ENCODE results near the gene PRG2. TPM values are rescaled to one million over a fixed set of nuclear protein-coding genes. Genes with fewer than 3 reads are reported as not detected.
"Not testable (repeated sequence)": the region's sequence is repeated elsewhere in the genome, so short reads cannot be mapped to it uniquely, and the experiment has no call there.

The PRG2 gene
- total and polyA plus RNA-seq, 4 donors, result 0.15 to 0.84 (median 0.39) TPM; not detected in 1

DNA sequence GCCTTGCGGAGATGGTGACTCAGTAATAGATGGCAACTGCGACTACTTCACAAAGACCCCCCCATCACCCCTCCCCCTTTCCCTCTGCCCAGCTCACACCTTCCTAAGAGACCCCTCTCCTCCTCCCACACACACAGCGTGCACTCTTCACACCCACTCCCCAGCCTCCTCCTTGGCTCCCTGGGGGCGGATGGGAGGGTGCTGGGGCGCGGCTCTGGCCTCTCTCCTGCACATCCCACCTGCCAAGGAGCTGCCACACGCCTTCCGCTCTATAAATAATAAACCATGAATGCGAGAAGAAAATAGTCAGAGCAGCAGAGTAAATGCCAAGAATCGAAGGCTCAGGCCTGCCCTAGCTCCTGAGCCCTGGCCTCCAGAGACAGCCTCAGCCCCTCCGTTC lies 47.7 kb downstream of the PRG2 start:
- H3K9me3 ChIP-seq (ENCODE audit: control insufficient read depth, low read length), result no peaks in the 10 kb centered on the region
- intact Hi-C loops (cut with DNase I), result loop anchor here (5.0 to 10.0 kb wide), 2 partner anchors 185 to 498 kb away; no protein-coding TSS in a partner anchor
- ATAC-seq (ENCODE audit: low FRiP score), result no peak
- H3K27me3 ChIP-seq (ENCODE audit: control insufficient read depth in 1 of 2, insufficient read depth in 2 of 2, low read length in 1 of 2), result no peaks in the 10 kb centered on the region
- peak in 1 of 2 donors; percentile 38 for DNase-seq
- H3K27ac ChIP-seq (ENCODE audit: low read depth in 1 of 2, low read length in 2 of 2), result no peak overlapping the region
- H3K4me3 ChIP-seq (ENCODE audit: low read length in 2 of 2), result no peak overlapping the region
- no peaks in the 10 kb centered on the region for H3K36me3 ChIP-seq (ENCODE audit: control insufficient read depth in 1 of 2, insufficient read depth in 2 of 2, low read length in 1 of 2)
- WGBS, 2 donors, result 63 to 66% methylated on average over 11 of the region's 11 CpGs
- no peaks in the 10 kb centered on the region for H3K4me1 ChIP-seq (ENCODE audit: control insufficient read depth in 1 of 2, insufficient read depth in 2 of 2, low read length in 2 of 2)

GRCh38 chr11:57341250-57341808 lies 49.1 kb downstream of the PRG2 start:
- peak in 1 of 2 donors; percentile 14 for DNase-seq
- no peak for ATAC-seq (ENCODE audit: low FRiP score)
- Histone ChIP-seq H3K4me1 (ENCODE audit: control insufficient read depth in 1 of 2, insufficient read depth in 2 of 2, low read length in 2 of 2) (no peaks in the 10 kb centered on the region), H3K4me3 (ENCODE audit: low read length in 2 of 2) (no peak overlapping the region), H3K9me3 (ENCODE audit: control insufficient read depth, low read length) (no peaks in the 10 kb centered on the region), H3K27me3 (ENCODE audit: control insufficient read depth in 1 of 2, insufficient read depth in 2 of 2, low read length in 1 of 2) (no peaks in the 10 kb centered on the region), H3K27ac (ENCODE audit: low read depth in 1 of 2, low read length in 2 of 2) (no peak overlapping the region), H3K36me3 (ENCODE audit: control insufficient read depth in 1 of 2, insufficient read depth in 2 of 2, low read length in 1 of 2) (no peaks in the 10 kb centered on the region)
- 79 to 80% methylated on average over 6 of the region's 6 CpGs for WGBS, 2 donors
- intact Hi-C loops (cut with DNase I), result loop anchor here (5.0 to 10.0 kb wide), 2 partner anchors 186 to 497 kb away; no protein-coding TSS in a partner anchor

DNA sequence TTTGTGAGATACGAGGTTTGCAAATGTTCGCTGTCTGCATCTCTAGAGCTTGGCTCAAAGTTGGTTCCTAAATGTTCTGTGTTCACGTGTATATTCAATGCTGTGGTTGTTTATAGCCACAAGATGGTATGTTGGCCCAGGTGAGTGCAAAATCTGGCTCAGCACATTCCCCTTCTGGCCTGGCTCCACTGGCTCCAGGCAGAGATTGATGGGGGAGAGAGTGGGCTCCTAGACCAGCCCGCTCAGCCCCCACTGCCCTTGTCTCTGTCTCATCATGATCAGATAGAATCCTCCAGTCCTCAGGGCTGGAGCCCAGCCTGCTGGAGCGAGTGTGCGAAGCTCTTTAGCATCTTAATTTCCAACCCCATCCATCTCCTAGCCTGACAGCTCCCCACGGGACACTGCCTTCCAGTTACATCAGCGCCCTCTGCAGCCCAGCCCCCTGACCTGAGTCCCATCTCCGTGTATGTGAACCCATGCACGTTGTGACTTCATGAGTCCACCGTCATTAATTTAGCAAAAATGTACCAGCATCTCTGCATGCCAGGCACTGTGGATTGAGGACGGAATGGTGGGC lies 50.3 kb downstream of the PRG2 start:
- WGBS, 2 donors, result 30 to 32% methylated on average over 12 of the region's 12 CpGs
- intact Hi-C loops (cut with DNase I), result loop anchor here (5.0 to 10.0 kb wide), 2 partner anchors 187 to 495 kb away; no protein-coding TSS in a partner anchor
- no peak for ATAC-seq (ENCODE audit: low FRiP score)

DNA sequence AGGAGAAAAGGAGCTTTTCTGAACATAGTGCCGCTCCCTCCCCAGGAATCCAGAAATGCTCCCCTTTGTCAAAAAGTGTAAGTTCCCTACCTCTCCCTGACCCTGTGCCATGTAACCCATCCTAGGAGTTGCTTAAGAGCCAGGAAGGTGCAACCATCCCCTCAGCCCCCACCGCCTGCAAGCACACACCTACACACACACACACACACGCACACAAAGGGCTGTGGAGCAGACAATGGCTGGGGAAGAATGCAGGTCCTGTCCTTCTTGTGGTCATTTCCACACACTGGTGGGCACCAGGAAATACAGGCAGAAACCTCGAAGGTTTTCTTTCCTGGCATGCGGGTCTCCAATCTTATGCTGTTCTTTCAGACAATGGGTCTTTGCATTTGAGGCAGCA lies 51.1 kb downstream of the PRG2 start:
- Histone ChIP-seq H3K9me3 (ENCODE audit: control insufficient read depth, low read length) (no peaks in the 10 kb centered on the region), H3K4me3 (ENCODE audit: low read length in 2 of 2) (no peak overlapping the region), H3K36me3 (ENCODE audit: control insufficient read depth in 1 of 2, insufficient read depth in 2 of 2, low read length in 1 of 2) (no peaks in the 10 kb centered on the region), H3K27me3 (ENCODE audit: control insufficient read depth in 1 of 2, insufficient read depth in 2 of 2, low read length in 1 of 2) (no peaks in the 10 kb centered on the region), H3K4me1 (ENCODE audit: control insufficient read depth in 1 of 2, insufficient read depth in 2 of 2, low read length in 2 of 2) (peaks cover 0 to 2% of the 10 kb centered on the region in 2 donors), H3K27ac (ENCODE audit: low read depth in 1 of 2, low read length in 2 of 2) (no peak overlapping the region)
- intact Hi-C loops (cut with DNase I), result loop anchor here in 1 of 2 donors (5.0 kb wide), 1 partner anchor 193 kb away; the partner anchor contains the start of gene TIMM10
- 84 to 89% methylated on average over 5 of the region's 5 CpGs for WGBS, 2 donors
- DNase-seq, result peak in 1 of 2 donors; percentile 52
- no peak for ATAC-seq (ENCODE audit: low FRiP score)

More for the DNA sequence above, 50.3 kb downstream of the PRG2 start:
- Histone ChIP-seq H3K4me3 (ENCODE audit: low read length in 2 of 2) (no peak overlapping the region), H3K9me3 (ENCODE audit: control insufficient read depth, low read length) (no peaks in the 10 kb centered on the region), H3K4me1 (ENCODE audit: control insufficient read depth in 1 of 2, insufficient read depth in 2 of 2, low read length in 2 of 2) (peaks cover 0 to 2% of the 10 kb centered on the region in 2 donors), H3K27ac (ENCODE audit: low read depth in 1 of 2, low read length in 2 of 2) (no peak overlapping the region), H3K27me3 (ENCODE audit: control insufficient read depth in 1 of 2, insufficient read depth in 2 of 2, low read length in 1 of 2) (no peaks in the 10 kb centered on the region), H3K36me3 (ENCODE audit: control insufficient read depth in 1 of 2, insufficient read depth in 2 of 2, low read length in 1 of 2) (no peaks in the 10 kb centered on the region)
- peak in 1 of 2 donors; percentile 73 for DNase-seq

- no peaks in the 10 kb centered on the region for H3K27me3 ChIP-seq (ENCODE audit: control insufficient read depth in 1 of 2, insufficient read depth in 2 of 2, low read length in 1 of 2)
- H3K36me3 ChIP-seq (ENCODE audit: control insufficient read depth in 1 of 2, insufficient read depth in 2 of 2, low read length in 1 of 2), result no peaks in the 10 kb centered on the region
- H3K27ac ChIP-seq (ENCODE audit: low read depth in 1 of 2, low read length in 2 of 2), result no peak within 1 kb of the TSS
- no peak within 1 kb of the TSS for H3K4me3 ChIP-seq (ENCODE audit: low read length in 2 of 2)
- no peaks in the 10 kb centered on the region for H3K9me3 ChIP-seq (ENCODE audit: control insufficient read depth, low read length)
- WGBS, 2 donors, result 22 to 34% methylated on average over 4 of the region's 4 CpGs
- intact Hi-C loops (cut with DNase I), result loop anchor here in 1 of 2 donors (5.0 kb wide), 1 partner anchor 194 kb away; the partner anchor contains the start of gene TIMM10
- peaks cover 0 to 2% of the 10 kb centered on the region in 2 donors for H3K4me1 ChIP-seq (ENCODE audit: control insufficient read depth in 1 of 2, insufficient read depth in 2 of 2, low read length in 2 of 2)
- ATAC-seq (ENCODE audit: low FRiP score), result no peak
- DNase-seq, result no peak
Measured at GRCh38 chr11:57338142-57338541, 52.3 kb downstream of the PRG2 start, which contains the start of gene P2RX3. Gene P2RX3, plus strand, starts transcription at chr11:57338352. Its CDS starts 199 bp downstream, at chr11:57338551.

GRCh38 chr11:57336856-57337255 lies 53.6 kb downstream of the PRG2 start:
- DNase-seq; H3K9me3 ChIP-seq (ENCODE audit: control insufficient read depth, low read length); H3K4me1 ChIP-seq (ENCODE audit: control insufficient read depth in 1 of 2, insufficient read depth in 2 of 2, low read length in 2 of 2); H3K36me3 ChIP-seq (ENCODE audit: control insufficient read depth in 1 of 2, insufficient read depth in 2 of 2, low read length in 1 of 2); H3K27ac ChIP-seq (ENCODE audit: low read depth in 1 of 2, low read length in 2 of 2); ATAC-seq (ENCODE audit: low FRiP score); H3K27me3 ChIP-seq (ENCODE audit: control insufficient read depth in 1 of 2, insufficient read depth in 2 of 2, low read length in 1 of 2); H3K4me3 ChIP-seq (ENCODE audit: low read length in 2 of 2): not testable (repeated sequence)
- WGBS, 2 donors, result 89 to 92% methylated on average over 6 of the region's 6 CpGs
- intact Hi-C loops (cut with DNase I), result loop anchor here in 1 of 2 donors (5.0 kb wide), 1 partner anchor 195 kb away; the partner anchor contains the start of gene TIMM10

Other genes with a start within 250 kb of the PRG2 start
- gene LRRC55, start 208.7 kb downstream of the PRG2 start, total RNA-seq, result under 1 TPM in 1 of 2 donors, not detected in 1; 0.21 TPM
- under 1 TPM; under 0.01 to 0.05 TPM for gene LRRC55, start 208.7 kb downstream of the PRG2 start, polyA plus RNA-seq
- 10 to 100 TPM; 17.8 to 27.7 TPM for gene APLNR, start 153.4 kb downstream of the PRG2 start, total RNA-seq
- gene APLNR, start 153.4 kb downstream of the PRG2 start, polyA plus RNA-seq, result under 1 TPM in 1 of 2 donors, not detected in 1; 0.23 TPM
- gene TNKS1BP1, start 65.7 kb downstream of the PRG2 start, total RNA-seq, result 100 to 1,000 TPM; 169 to 184 TPM
- gene TNKS1BP1, start 65.7 kb downstream of the PRG2 start, polyA plus RNA-seq, result 100 to 1,000 TPM in 1 of 2 donors, 10 to 100 TPM in 1; 35.2 to 161 TPM
- gene SSRP1, start 54.8 kb downstream of the PRG2 start, total RNA-seq, result 10 to 100 TPM; 43.2 to 48.7 TPM
- 10 to 100 TPM; 37.8 to 44.9 TPM for gene SSRP1, start 54.8 kb downstream of the PRG2 start, polyA plus RNA-seq
- gene P2RX3, start 52.3 kb downstream of the PRG2 start, total RNA-seq, result not detected
- not detected for gene P2RX3, start 52.3 kb downstream of the PRG2 start, polyA plus RNA-seq
- gene PRG3, start 9.5 kb downstream of the PRG2 start, total RNA-seq, result not detected
- not detected for gene PRG3, start 9.5 kb downstream of the PRG2 start, polyA plus RNA-seq
- 10 to 100 TPM; 59.7 to 97.8 TPM for gene SLC43A3, start 36.5 kb upstream of the PRG2 start, total RNA-seq
- 10 to 100 TPM; 28.0 to 30.4 TPM for gene SLC43A3, start 36.5 kb upstream of the PRG2 start, polyA plus RNA-seq
- 1 to 10 TPM; 1.1 to 4.3 TPM for gene RTN4RL2, start 69.9 kb upstream of the PRG2 start, total RNA-seq
- gene RTN4RL2, start 69.9 kb upstream of the PRG2 start, polyA plus RNA-seq, result under 1 TPM in 1 of 2 donors, not detected in 1; 0.20 TPM
- gene SLC43A1, start 125.1 kb upstream of the PRG2 start, total RNA-seq, result 10 to 100 TPM in 1 of 2 donors, 1 to 10 TPM in 1; 7.6 to 15.8 TPM
- gene SLC43A1, start 125.1 kb upstream of the PRG2 start, polyA plus RNA-seq, result 10 to 100 TPM in 1 of 2 donors, 1 to 10 TPM in 1; 8.6 to 19.6 TPM
- 10 to 100 TPM; 30.8 to 40.0 TPM for gene TIMM10, start 140.1 kb upstream of the PRG2 start, total RNA-seq
- 10 to 100 TPM; 34.7 to 71.1 TPM for gene TIMM10, start 140.1 kb upstream of the PRG2 start, polyA plus RNA-seq
- gene SMTNL1, start 146.9 kb upstream of the PRG2 start, total RNA-seq, result not detected
- not detected for gene SMTNL1, start 146.9 kb upstream of the PRG2 start, polyA plus RNA-seq
- 10 to 100 TPM; 42.0 to 68.9 TPM for gene UBE2L6, start 177.0 kb upstream of the PRG2 start, total RNA-seq
- 10 to 100 TPM; 44.8 to 45.2 TPM for gene UBE2L6, start 177.0 kb upstream of the PRG2 start, polyA plus RNA-seq
- 1,000 to 10,000 TPM in 1 of 2 donors, 100 to 1,000 TPM in 1; 723 to 1,015 TPM for gene SERPING1, start 207.0 kb upstream of the PRG2 start, total RNA-seq
- 100 to 1,000 TPM; 473 to 867 TPM for gene SERPING1, start 207.0 kb upstream of the PRG2 start, polyA plus RNA-seq

Measured in aorta (tissue), 5 donors.